HepG2 (cell line): ENCODE data around the gene SERPINB6. TPM values are rescaled to one million over a fixed set of nuclear protein-coding genes. Genes with fewer than 3 reads are reported as not detected.

Source experiments
- MLLT10 ChIP-seq: sonication (generic); formaldehyde crosslinking; IDR thresholded peaks from 2 replicates; pipeline ENCODE4 v1.4.0; 2020; ENCODE audit warnings: missing genetic modification reagents
- NCOA5 ChIP-seq: sonication (generic); formaldehyde crosslinking; IDR thresholded peaks from 2 replicates; pipeline ENCODE4 v1.4.0; 2020; ENCODE audit warnings: missing genetic modification reagents
- RARA ChIP-seq: IDR thresholded peaks from 2 replicates; pipeline ENCODE4 v1.6.1; 2016; ENCODE audit warnings: missing genetic modification reagents, missing compliant biosample characterization
- ZBTB39 ChIP-seq: sonication (generic); formaldehyde crosslinking; IDR thresholded peaks from 2 replicates; pipeline ENCODE4 v1.5.0; 2020; ENCODE audit warnings: missing genetic modification reagents
- ZNF318 ChIP-seq: sonication (generic); formaldehyde crosslinking; IDR thresholded peaks from 2 replicates; pipeline ENCODE4 v1.4.0; 2020; ENCODE audit warnings: mild to moderate bottlenecking, missing genetic modification reagents
- ZNF44 ChIP-seq: sonication (generic); formaldehyde crosslinking; IDR thresholded peaks from 2 replicates; pipeline ENCODE4 v1.5.1; 2020; ENCODE audit warnings: mild to moderate bottlenecking, missing genetic modification reagents
- ZNF484 ChIP-seq: sonication (generic); formaldehyde crosslinking; IDR thresholded peaks from 2 replicates; pipeline ENCODE4 v1.5.1; 2020; ENCODE audit warnings: mild to moderate bottlenecking, low read depth, missing genetic modification reagents, borderline replicate concordance
- ZNF530 ChIP-seq: sonication (generic); formaldehyde crosslinking; IDR thresholded peaks from 2 replicates; pipeline ENCODE4 v1.5.0; 2020; ENCODE audit warnings: low read depth, mild to moderate bottlenecking, missing genetic modification reagents
- ZNF800 ChIP-seq: sonication (generic); formaldehyde crosslinking; IDR thresholded peaks from 2 replicates; pipeline ENCODE4 v1.4.0; 2020; ENCODE audit warnings: missing genetic modification reagents
- polyA plus RNA-seq, 8 experiments: library from polyadenylated mRNA; depleted of rRNA in 3 of 8; stranded (reverse) in 7 of 8; unstranded in 1 of 8; fragments of >200 nt; fragmentation: Illumina TruSeq in 4 of 8; extraction: Trizol in 4 of 8; gene quantifications; 2 replicates each; pipeline versions ENCODE4 v1.2.1 to v1.2.3, GENCODE V29; 2011 to 2016; ENCODE audit warnings: low read depth in 4 of 8, missing spikeins in 1 of 8, mixed read lengths in 1 of 8; ENCODE audit not compliant: insufficient read depth in 1 of 8
- total RNA-seq, 5 experiments: library from RNA; depleted of rRNA; stranded (reverse); fragments of >200 nt; fragmentation: Illumina TruSeq; extraction: Trizol; gene quantifications; 2 replicates each; pipeline ENCODE4 v1.2.3, GENCODE V29; 2016; ENCODE audit warnings: low read depth in 1 of 5

SERPINB6 gene
- total and polyA plus RNA-seq, 2 of the 13 experiments (the other 11 are each of a cell fraction or from before 2014, with no cell fraction given), result 38.2 to 61.3 TPM

- peak; percentile 72 for TF ChIP-seq ZNF800 (CRISPR knock-in tag)
- no peak for TF ChIP-seq MLLT10 (CRISPR knock-in tag)
- peak; percentile 74; the same call in 1 of the 2 replicates for TF ChIP-seq ZNF44
- no peak for TF ChIP-seq NCOA5 (CRISPR knock-in tag)
- peak; percentile 80 for TF ChIP-seq RARA (CRISPR knock-in tag)
- no peak for TF ChIP-seq ZBTB39 (CRISPR knock-in tag)
- no peak for TF ChIP-seq ZNF484
- no peak for TF ChIP-seq ZNF530 (CRISPR knock-in tag)
- TF ChIP-seq ZNF318 (CRISPR knock-in tag), result no peak; the same call in none of the 2 replicates
Measured at GRCh38 chr6:2988426-2989331, 17.3 kb upstream of the SERPINB6 start (continued).
